ENCODE results near the gene SMC3.

GRCh38 chr10:110641256-110641655 is 73.8 kb downstream of the SMC3 start:
- TF ChIP-seq CTCF (conservative IDR thresholded peaks at IDR 0.05; ENCODE audit: low read depth in 2 of 2) (no peak), EZH2phosphoT487 (IDR thresholded peaks at IDR 0.05; ENCODE audit: unreplicated experiment) (no peak), POLR2AphosphoS5 (IDR thresholded peaks at IDR 0.05; ENCODE audit: low read depth) (no peak), REST (IDR thresholded peaks at IDR 0.05; ENCODE audit: unreplicated experiment) (no peak), ZNF114 (CRISPR knock-in tag; IDR thresholded peaks at IDR 0.05) (no peak), CREB1 (CRISPR knock-in tag; IDR thresholded peaks at IDR 0.05; ENCODE audit: low read depth) (peak; percentile 42), NANOG (IDR thresholded peaks at IDR 0.05; ENCODE audit: borderline replicate concordance) (no peak), JUNB (IDR thresholded peaks at IDR 0.05; ENCODE audit: unreplicated experiment) (no peak), ZNF462 (CRISPR knock-in tag; IDR thresholded peaks at IDR 0.05) (0 out of 2 replicates have a peak, but pooled peaks have one; percentile 1), EZH2 (IDR thresholded peaks at IDR 0.05; ENCODE audit: low read depth, unreplicated experiment) (no peak), ETS1 (IDR thresholded peaks at IDR 0.05) (no peak), ZNF331 (CRISPR knock-in tag; IDR thresholded peaks at IDR 0.05; ENCODE audit: low read depth) (no peak)

All from GM23338 (cell line).